ENCODE results near the gene OMA1.

DNA sequence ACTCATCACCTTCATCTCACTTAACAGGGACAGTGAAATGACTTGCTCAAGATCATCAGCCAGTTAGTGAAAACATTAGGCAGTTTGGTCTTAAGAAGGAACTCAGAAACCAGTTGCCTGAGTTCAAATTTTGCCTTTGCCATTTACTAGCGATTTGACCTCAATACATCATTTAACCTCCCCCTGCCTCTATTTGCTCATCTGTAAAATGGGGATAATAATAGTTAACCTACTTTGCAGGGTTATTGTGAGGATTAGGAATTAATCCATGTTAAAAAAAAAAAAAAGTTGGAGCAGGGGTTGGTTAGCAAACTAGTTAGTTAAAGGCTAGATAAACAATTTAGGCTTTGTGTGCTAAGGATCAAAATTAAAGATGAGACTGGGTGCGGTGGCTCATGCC, 41.1 kb upstream of the OMA1 start:
- TF ChIP-seq, protein P1, sequence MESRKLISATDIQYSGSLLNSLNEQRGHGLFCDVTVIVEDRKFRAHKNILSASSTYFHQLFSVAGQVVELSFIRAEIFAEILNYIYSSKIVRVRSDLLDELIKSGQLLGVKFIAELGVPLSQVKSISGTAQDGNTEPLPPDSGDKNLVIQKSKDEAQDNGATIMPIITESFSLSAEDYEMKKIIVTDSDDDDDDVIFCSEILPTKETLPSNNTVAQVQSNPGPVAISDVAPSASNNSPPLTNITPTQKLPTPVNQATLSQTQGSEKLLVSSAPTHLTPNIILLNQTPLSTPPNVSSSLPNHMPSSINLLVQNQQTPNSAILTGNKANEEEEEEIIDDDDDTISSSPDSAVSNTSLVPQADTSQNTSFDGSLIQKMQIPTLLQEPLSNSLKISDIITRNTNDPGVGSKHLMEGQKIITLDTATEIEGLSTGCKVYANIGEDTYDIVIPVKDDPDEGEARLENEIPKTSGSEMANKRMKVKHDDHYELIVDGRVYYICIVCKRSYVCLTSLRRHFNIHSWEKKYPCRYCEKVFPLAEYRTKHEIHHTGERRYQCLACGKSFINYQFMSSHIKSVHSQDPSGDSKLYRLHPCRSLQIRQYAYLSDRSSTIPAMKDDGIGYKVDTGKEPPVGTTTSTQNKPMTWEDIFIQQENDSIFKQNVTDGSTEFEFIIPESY (IDR thresholded peaks at IDR 0.05; ENCODE audit: extremely low read depth, insufficient replicate concordance, low read length), result no peak
- TF ChIP-seq EZH2 (IDR thresholded peaks at IDR 0.05) (no peak), POLR2A (IDR thresholded peaks at IDR 0.05; ENCODE audit: borderline replicate concordance, extremely low read depth, insufficient read depth, insufficient read length) (no peak), MAX (IDR thresholded peaks at IDR 0.05) (no peak), YY1 (IDR thresholded peaks at IDR 0.05; ENCODE audit: extremely low read depth, insufficient replicate concordance, low read depth, low read length) (no peak), CEBPB (IDR thresholded peaks at IDR 0.05; ENCODE audit: low read depth) (no peak)

All from HCT116 (cell line).